ENCODE results near the gene NR2C1.
"Not testable (repeated sequence)": the region's sequence is repeated elsewhere in the genome, so short reads cannot be mapped to it uniquely, and the experiment has no call there.

The NR2C1 gene

GRCh38 chr12:94998326-94998725 lies 75.1 kb downstream of the NR2C1 start:
- DNase-seq = no peak

DNA sequence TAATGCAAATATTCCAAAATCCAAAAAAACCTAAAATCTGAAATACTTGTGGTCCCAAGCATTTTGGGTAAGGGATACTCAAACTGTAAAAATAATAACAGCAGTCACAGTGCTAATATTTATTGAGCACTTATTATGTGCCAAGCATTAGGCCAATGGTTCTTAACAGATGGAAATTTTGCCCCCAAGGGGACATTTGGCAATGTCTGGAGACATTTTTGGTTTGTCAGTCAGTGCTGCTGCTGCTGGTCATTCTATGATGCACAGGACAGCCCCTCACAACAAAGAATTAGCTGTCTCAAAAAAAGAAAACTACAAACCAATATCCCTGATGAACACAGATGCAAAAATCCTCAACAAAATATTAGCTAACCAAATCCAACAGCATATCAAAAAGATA lies 75.7 kb downstream of the NR2C1 start:
- no peak for DNase-seq

GRCh38 chr12:94997061-94997460 lies 76.4 kb downstream of the NR2C1 start:
- DNase-seq = no peak

GRCh38 chr12:94994312-94994711 lies 79.1 kb downstream of the NR2C1 start:
- no peak for DNase-seq

- not testable (repeated sequence) for DNase-seq
Measured at GRCh38 chr12:94993855-94994254, 79.6 kb downstream of the NR2C1 start.

DNA sequence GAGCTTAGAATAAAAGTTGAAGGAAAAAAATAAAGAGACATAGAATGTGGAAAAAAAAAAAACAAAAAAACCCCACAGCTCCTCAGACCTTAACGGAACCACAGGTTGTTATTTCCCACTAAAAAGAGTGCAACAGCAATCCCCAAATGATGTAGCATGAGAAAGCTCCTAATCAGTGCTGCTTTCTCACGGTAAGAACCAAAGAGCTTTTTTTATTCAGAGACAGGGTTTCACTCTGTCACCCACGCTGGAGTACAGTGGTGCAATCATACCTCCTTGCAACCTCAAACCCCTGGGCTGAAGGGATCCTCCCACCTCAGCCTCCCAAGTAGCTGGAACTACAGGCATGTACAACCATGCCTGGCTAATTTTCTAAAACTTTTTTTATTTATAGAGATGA lies 83.2 kb downstream of the NR2C1 start:
- DNase-seq = no peak

GRCh38 chr12:94988471-94988870 lies 84.9 kb downstream of the NR2C1 start:
- DNase-seq = no peak

DNA sequence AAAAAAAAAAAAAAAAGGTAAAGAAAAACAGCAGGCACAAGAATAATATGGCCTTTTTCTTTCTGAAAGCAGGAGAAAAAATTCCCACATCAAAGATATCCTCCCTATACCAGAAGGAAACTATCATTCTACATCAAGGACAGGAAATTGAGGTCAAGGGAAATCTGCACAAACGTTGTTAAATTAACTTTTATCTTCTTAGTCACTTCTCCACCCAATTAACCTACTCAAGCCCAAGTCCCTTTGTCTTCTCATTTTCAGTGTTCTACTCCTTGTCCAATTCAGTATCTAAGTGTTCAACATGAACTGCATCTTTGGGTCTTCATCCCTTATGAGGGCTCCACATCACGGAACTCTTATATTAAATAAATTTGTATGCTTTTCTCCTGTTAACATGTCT lies 85.6 kb downstream of the NR2C1 start:
- DNase-seq = no peak

- DNase-seq = no peak
Measured at GRCh38 chr12:94987076-94987669, 86.2 kb downstream of the NR2C1 start.

- DNase-seq = not testable (repeated sequence)
Measured at GRCh38 chr12:94985099-94985498, 88.3 kb downstream of the NR2C1 start.

DNA sequence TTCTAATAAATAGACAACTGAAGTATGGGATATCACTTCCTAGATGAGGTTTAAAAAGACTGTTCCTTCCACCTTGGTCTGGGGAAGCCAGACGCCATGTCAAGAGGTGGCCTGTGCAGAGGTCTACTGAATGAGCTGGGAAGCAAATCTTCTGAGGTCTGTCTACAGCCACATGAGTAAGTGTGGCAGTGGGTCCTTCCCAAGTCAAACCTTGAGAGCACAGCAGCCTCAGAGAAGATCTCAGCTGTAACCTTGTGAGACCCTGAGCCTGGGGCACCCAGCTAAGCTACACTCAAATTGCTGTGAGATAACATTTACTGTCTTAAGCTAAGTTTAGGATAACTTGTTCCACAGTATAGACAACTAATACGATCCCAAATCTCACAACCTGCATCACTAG lies 90.1 kb downstream of the NR2C1 start:
- DNase-seq = no peak

- DNase-seq = no peak
Measured at GRCh38 chr12:94982456-94982855, 91.0 kb downstream of the NR2C1 start.

DNA sequence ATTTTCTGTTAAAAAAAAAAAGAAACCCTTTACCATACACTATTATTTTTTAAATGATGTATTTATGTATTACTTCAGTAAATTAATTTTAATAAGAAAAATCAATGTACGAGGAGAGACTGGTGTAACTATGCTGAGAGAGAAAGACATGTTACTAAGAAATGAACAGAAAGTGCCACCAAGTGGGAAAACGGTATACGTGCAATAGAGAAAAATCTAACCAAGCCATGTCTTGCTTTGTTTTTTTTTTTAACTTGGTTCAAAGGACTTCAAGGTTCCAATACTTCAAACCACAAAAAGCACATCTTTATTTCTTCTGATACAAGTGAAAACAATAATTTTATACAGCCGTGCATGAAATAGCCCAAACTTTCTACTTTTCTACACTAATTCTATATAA lies 92.8 kb downstream of the NR2C1 start:
- DNase-seq = no peak

GRCh38 chr12:94979941-94980340 lies 93.5 kb downstream of the NR2C1 start:
- DNase-seq = no peak

DNA sequence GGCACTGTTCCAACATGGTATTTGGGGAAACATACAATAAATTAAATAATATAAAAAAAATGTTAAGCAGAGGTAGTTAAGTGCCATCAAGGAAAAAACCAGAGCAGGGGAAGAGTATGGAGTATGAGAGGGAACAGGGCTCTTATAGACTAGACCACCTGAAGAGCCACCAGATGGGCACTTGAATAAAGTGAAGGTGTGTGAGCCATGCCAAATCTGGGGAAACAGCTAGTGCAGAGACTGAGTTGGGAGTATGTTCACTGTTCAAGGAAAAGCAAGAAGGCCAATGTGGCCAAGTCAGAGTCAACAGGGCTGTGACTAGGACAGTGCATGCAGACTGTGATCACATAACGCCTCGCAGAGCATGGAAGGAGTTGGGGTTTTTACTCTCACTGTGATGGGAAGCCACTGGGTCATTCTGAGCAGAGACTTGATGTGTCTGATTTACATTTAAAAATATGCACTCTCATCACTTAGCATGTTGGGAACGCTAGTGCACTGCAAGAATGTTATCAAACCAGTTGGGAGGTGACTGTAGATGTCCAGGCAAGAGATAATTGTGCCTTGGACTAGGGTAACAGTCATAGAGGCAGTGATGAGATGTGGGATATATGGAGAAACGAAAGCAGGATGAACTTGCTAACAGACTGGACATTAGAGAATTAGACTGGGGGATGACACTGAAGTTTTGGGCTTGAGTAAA lies 95.5 kb downstream of the NR2C1 start:
- no peak for DNase-seq

- no peak for DNase-seq
Measured at GRCh38 chr12:94973221-94973620, 100.2 kb downstream of the NR2C1 start.

DNA sequence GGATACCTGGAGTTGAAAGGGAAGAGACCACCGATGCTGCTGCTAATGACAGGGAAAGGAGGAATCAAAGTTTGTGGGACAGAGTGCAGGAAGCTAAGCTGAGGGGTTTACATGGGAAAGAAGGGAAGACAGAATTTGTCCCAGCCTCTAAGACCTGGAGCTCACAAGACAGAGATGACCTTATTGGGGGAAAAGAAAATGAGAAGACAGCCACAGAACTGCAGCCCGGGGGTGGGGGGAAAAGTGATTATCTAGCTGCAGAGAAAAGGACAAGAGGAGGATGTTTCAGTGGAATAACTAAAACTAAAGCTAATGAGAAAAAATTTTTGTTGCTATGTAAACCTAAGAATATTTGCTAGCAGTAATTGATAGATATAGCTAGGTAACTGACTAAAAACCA lies 100.6 kb downstream of the NR2C1 start:
- DNase-seq = no peak

GRCh38 chr12:94971923-94972322 lies 101.5 kb downstream of the NR2C1 start:
- no peak for DNase-seq

GRCh38 chr12:94970560-94970959 lies 102.9 kb downstream of the NR2C1 start:
- DNase-seq = no peak
